PFSK-1 (cell line): ENCODE measurements around the gene TMEM72.

ENCODE experiments used
- FOXP2 ChIP-seq: optimal IDR thresholded peaks from 2 replicates; pipeline ENCODE3; 2011; ENCODE audit warnings: borderline replicate concordance, control low read depth, inconsistent platforms; ENCODE audit not compliant: insufficient read depth; ENCODE audit errors: extremely low read length, extremely low read depth
- POLR2AphosphoS5 ChIP-seq: IDR thresholded peaks from 2 replicates; pipeline ENCODE4 v1.6.1; 2012; ENCODE audit warnings: low read depth, mild to moderate bottlenecking, control low read depth, low read length, moderate library complexity
- REST ChIP-seq, 2 experiments: IDR thresholded peaks; 2 replicates each; pipeline versions ENCODE4 v1.6.1 to v1.8.0; 2011 to 2012; ENCODE audit warnings: low read depth in 2 of 2, low read length in 2 of 2, control low read depth in 1 of 2, inconsistent platforms in 1 of 2, mild to moderate bottlenecking in 1 of 2, moderate library complexity in 1 of 2; ENCODE audit not compliant: insufficient read depth in 1 of 2
- SIN3A ChIP-seq: IDR thresholded peaks from 2 replicates; pipeline ENCODE4 v1.6.1; 2012; ENCODE audit warnings: mild to moderate bottlenecking, low read length, moderate library complexity, borderline replicate concordance; ENCODE audit not compliant: insufficient read depth
- TAF1 ChIP-seq: IDR thresholded peaks from 2 replicates; pipeline ENCODE4 v1.6.1; 2012; ENCODE audit warnings: low read length, control low read depth, borderline replicate concordance; ENCODE audit not compliant: insufficient read depth

TMEM72 gene

GRCh38 chr10:44966129-44966815 is 55.1 kb downstream of the TMEM72 start:
- no peak for TF ChIP-seq REST (IDR thresholded peaks at IDR 0.05; ENCODE audit: insufficient read depth in 1 of 2, low read depth in 2 of 2, low read length in 2 of 2)
- no peak for TF ChIP-seq SIN3A
- no peak for TF ChIP-seq TAF1
- TF ChIP-seq POLR2AphosphoS5 = no peak
- no peak for TF ChIP-seq FOXP2

- TF ChIP-seq SIN3A (no peak), REST (IDR thresholded peaks at IDR 0.05; ENCODE audit: insufficient read depth in 1 of 2, low read depth in 2 of 2, low read length in 2 of 2) (no peak), TAF1 (no peak), POLR2AphosphoS5 (no peak), FOXP2 (no peak)
Measured at GRCh38 chr10:44966816-44967509, 55.8 kb downstream of the TMEM72 start.

GRCh38 chr10:44967616-44968015 is 56.5 kb downstream of the TMEM72 start:
- TF ChIP-seq FOXP2 (no peak), SIN3A (no peak), REST (IDR thresholded peaks at IDR 0.05; ENCODE audit: insufficient read depth in 1 of 2, low read depth in 2 of 2, low read length in 2 of 2) (no peak), TAF1 (no peak), POLR2AphosphoS5 (no peak)

GRCh38 chr10:44968091-44968490 is 57.0 kb downstream of the TMEM72 start:
- no peak for TF ChIP-seq FOXP2
- no peak for TF ChIP-seq TAF1
- no peak for TF ChIP-seq POLR2AphosphoS5
- TF ChIP-seq REST (IDR thresholded peaks at IDR 0.05; ENCODE audit: insufficient read depth in 1 of 2, low read depth in 2 of 2, low read length in 2 of 2) = no peak
- no peak for TF ChIP-seq SIN3A
